NCI-H446 treated with DMSO at 0.1 percent for 48 hours (cell line): ENCODE data around the gene SLC25A26.
"Not testable (repeated sequence)": the region's sequence is repeated elsewhere in the genome, so short reads cannot be mapped to it uniquely, and the experiment has no call there.

Source experiments
- DNase-seq: peaks from one replicate; lab custom pipeline; 2025; lab: John Stamatoyannopoulos, UW

Gene SLC25A26

GRCh38 chr3:66410976-66411375 lies 190.2 kb downstream of the SLC25A26 start:
- no peak for DNase-seq

- no peak for DNase-seq
Observed at GRCh38 chr3:66411474-66411873, 190.7 kb downstream of the SLC25A26 start.

GRCh38 chr3:66411961-66412887 lies 191.4 kb downstream of the SLC25A26 start:
- DNase-seq, result no peak

- DNase-seq, result no peak
Observed at GRCh38 chr3:66413151-66413751, 192.4 kb downstream of the SLC25A26 start.

- DNase-seq, result no peak
Observed at GRCh38 chr3:66414846-66415245, 194.0 kb downstream of the SLC25A26 start.

- DNase-seq, result no peak
Observed at GRCh38 chr3:66415867-66416428, 195.1 kb downstream of the SLC25A26 start.

GRCh38 chr3:66416556-66417304 lies 195.9 kb downstream of the SLC25A26 start:
- DNase-seq, result no peak

GRCh38 chr3:66418475-66418931 lies 197.7 kb downstream of the SLC25A26 start:
- no peak for DNase-seq

GRCh38 chr3:66419036-66419435 lies 198.2 kb downstream of the SLC25A26 start:
- no peak for DNase-seq

- DNase-seq, result not testable (repeated sequence)
Observed at GRCh38 chr3:66421144-66421543, 200.3 kb downstream of the SLC25A26 start.

GRCh38 chr3:66421893-66422292 lies 201.1 kb downstream of the SLC25A26 start:
- DNase-seq, result not testable (repeated sequence)

GRCh38 chr3:66423791-66424190 lies 203.0 kb downstream of the SLC25A26 start:
- DNase-seq, result no peak

- DNase-seq, result no peak
Observed at GRCh38 chr3:66425032-66425431, 204.2 kb downstream of the SLC25A26 start.

GRCh38 chr3:66425576-66426114 lies 204.8 kb downstream of the SLC25A26 start:
- DNase-seq, result no peak

GRCh38 chr3:66426135-66426534 lies 205.3 kb downstream of the SLC25A26 start:
- no peak for DNase-seq

- no peak for DNase-seq
Observed at GRCh38 chr3:66427352-66427751, 206.6 kb downstream of the SLC25A26 start.

- DNase-seq, result no peak
Observed at GRCh38 chr3:66427951-66428474, 207.2 kb downstream of the SLC25A26 start.
